ENCODE results near the gene METAP1D. TPM values are rescaled to one million over a fixed set of nuclear protein-coding genes. Genes with fewer than 3 reads are reported as not detected.

Gene METAP1D
- total RNA-seq, 1 experiment from 2014 or later = 5.2 TPM

GRCh38 chr2:172092716-172093415 is 93.1 kb downstream of the METAP1D start:
- DNase-seq = peak; percentile 71
- peaks cover 99% of the 10 kb centered on the region for H3K27me3 ChIP-seq (ENCODE audit: control insufficient read depth, insufficient read depth, low read length)
- H3K36me3 ChIP-seq (replicated peaks; ENCODE audit: control insufficient read depth, insufficient read depth, low read length) = no peaks in the 10 kb centered on the region
- H3K4me3 ChIP-seq (ENCODE audit: insufficient read depth, low read depth, low read length) = no peak overlapping the region

DNA sequence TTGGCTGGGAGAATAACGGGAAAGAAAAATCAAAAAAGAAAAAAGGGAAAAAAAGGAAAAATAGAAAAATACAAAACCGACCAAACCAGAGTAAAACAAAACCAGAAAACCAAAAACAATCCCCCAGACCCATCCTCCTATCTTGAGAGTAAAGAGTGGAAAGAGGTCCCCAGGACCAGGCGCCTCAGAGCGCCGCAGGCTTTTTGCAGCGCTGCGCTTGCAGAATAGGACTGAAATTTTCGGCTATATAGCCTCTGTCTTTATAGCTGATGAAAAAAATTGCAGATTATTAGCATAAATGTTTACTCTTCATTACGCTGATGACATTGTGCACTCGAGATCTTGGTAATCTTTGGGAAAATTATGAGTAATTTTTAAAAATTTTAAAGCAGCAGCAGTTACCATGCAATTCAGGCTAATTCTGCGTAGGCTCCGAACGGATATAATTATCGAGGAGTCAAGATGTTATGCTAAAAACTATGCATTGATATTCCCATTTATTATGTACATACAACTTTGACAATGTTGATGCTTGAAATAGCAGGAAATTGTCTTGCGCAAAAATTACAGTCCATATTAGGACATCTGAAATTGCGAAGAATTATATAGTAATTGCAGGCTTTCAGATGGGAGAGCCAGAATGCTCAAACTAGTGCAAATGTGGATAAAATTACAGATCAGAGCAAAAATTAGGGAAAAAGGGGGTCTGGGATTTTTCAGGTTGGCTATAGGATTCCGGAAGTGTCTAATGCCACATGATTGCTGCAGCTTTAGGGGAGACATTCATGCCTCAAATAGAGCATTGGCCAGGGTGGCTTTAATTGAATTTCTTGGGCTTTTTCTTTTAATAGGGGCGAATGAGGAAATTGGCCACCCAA is 93.9 kb downstream of the METAP1D start:
- DNase-seq = peak; percentile 52
- H3K36me3 ChIP-seq (replicated peaks; ENCODE audit: control insufficient read depth, insufficient read depth, low read length) = no peaks in the 10 kb centered on the region
- H3K27me3 ChIP-seq (ENCODE audit: control insufficient read depth, insufficient read depth, low read length) = peaks cover 99% of the 10 kb centered on the region
- no peak overlapping the region for H3K4me3 ChIP-seq (ENCODE audit: insufficient read depth, low read depth, low read length)

- Histone ChIP-seq H3K4me3 (ENCODE audit: insufficient read depth, low read depth, low read length) (peak overlapping the region; percentile 40), H3K36me3 (replicated peaks; ENCODE audit: control insufficient read depth, insufficient read depth, low read length) (no peaks in the 10 kb centered on the region), H3K27me3 (ENCODE audit: control insufficient read depth, insufficient read depth, low read length) (peaks cover 99% of the 10 kb centered on the region)
- DNase-seq = peak; percentile 87
Observed at GRCh38 chr2:172094294-172095145, 94.8 kb downstream of the METAP1D start.

DNA sequence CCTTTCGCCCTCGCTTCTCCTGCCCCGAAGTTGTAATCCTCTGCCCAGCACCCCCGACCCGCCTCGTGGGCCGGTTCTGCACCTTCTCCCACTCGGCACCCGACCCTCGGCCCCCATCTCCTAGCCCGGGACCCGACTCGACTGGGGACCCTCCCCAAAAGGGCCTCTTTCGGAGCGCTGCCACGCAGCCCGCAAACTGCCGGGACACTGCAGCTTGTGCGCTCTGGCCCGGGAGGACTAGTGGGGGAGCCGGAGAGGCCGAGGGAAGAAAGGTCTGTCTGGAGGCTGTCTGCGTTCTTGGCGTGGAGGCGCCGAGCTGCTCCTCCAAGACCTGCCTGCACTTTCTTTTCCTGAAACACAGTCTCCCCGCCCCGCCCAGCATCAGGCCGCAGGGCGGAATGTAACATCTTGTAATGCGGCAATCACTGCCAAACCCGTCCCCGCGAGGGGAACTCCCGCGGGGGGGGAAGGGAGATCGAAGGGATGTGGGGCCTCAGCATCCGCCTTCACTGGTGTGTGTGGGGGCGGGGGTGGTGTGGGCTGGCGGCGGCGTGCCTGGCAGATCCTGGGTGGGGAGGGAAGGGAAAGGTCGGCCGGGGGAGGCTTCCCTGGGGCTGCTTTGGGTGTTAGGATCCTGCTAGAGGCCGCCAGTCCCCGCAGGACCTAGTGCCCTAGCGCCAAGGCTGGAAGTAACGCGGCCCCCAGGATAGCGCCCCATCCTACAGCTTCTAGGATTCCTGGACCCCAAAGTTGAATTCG is 95.6 kb downstream of the METAP1D start:
- Histone ChIP-seq H3K36me3 (replicated peaks; ENCODE audit: control insufficient read depth, insufficient read depth, low read length) (no peaks in the 10 kb centered on the region), H3K27me3 (ENCODE audit: control insufficient read depth, insufficient read depth, low read length) (peaks cover 99% of the 10 kb centered on the region), H3K4me3 (ENCODE audit: insufficient read depth, low read depth, low read length) (peak overlapping the region; percentile 40)
- DNase-seq = peak; percentile 92

GRCh38 chr2:172095905-172096625 is 96.3 kb downstream of the METAP1D start:
- Histone ChIP-seq H3K27me3 (ENCODE audit: control insufficient read depth, insufficient read depth, low read length) (peaks cover 99% of the 10 kb centered on the region), H3K36me3 (replicated peaks; ENCODE audit: control insufficient read depth, insufficient read depth, low read length) (no peaks in the 10 kb centered on the region), H3K4me3 (ENCODE audit: insufficient read depth, low read depth, low read length) (peak overlapping the region; percentile 19)
- DNase-seq = peak; percentile 85

DNA sequence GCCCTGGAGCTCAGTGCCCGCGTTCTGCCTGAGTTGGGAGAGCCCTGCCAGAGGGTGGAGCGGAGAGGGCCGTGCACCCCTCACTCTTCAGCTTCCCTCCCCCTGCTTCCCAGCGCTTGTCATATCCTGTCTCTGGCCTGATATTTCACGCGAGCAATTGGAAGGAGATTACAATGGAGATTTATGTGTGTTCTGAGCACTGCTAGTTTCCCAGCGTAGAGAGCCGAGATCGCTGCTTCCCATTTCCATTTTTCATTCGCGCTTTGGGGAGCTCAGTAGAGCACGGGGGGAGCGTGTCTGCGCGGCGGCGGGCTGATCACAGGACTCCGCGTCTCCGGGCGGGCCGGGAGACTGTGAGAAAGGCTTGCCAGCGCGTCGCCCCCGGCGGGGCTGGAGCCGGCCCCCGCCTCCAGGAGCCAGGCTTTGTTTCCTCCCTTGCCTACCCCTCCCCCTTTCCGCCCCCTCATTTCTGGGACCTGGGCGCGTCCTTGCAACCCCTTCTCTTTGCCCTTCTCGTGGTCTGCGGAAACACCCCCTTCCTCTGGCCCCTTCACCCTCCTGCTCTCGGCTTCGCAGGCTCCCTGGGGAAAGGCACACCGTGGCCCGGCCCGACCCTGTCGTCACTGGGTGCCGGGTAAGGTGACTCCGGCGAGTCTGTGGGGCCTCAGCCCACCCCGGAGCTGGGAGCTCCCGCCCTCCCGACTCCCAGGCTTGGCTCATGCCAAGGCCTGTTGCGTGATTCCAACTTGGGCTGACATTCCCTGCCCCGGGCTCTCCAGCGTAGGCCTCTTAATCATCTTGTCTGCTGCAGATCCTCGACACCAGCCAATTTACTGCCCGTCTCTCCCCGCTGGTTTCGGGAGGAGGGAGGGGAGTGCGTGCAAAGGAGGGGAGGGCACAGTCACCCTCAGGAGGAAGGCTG is 97.1 kb downstream of the METAP1D start:
- DNase-seq = peak; percentile 82
- Histone ChIP-seq H3K4me3 (ENCODE audit: insufficient read depth, low read depth, low read length) (peak overlapping the region; percentile 19), H3K36me3 (replicated peaks; ENCODE audit: control insufficient read depth, insufficient read depth, low read length) (no peaks in the 10 kb centered on the region), H3K27me3 (ENCODE audit: control insufficient read depth, insufficient read depth, low read length) (peaks cover 99% of the 10 kb centered on the region)

- Histone ChIP-seq H3K27me3 (ENCODE audit: control insufficient read depth, insufficient read depth, low read length) (peaks cover 99% of the 10 kb centered on the region), H3K4me3 (ENCODE audit: insufficient read depth, low read depth, low read length) (no peak overlapping the region), H3K36me3 (replicated peaks; ENCODE audit: control insufficient read depth, insufficient read depth, low read length) (no peaks in the 10 kb centered on the region)
- peak; percentile 66 for DNase-seq
Observed at GRCh38 chr2:172097557-172098131, 97.9 kb downstream of the METAP1D start.

DNA sequence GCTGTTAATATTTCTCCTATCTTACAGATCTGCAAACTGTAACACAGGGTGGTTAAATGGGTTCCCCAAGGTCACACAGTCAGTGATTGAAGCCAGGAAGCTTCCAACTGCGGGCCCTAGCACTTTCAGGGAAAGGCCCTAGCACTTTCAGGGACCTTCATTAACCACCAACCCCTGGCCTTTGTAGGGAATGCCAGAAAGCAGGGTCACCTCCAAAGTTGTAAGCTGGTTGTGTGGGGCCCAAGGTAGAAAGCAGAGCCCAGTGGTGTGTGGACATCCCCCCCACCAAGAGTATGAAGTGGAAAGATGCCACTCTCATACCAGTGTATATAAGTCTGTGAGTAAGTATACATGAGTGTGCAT is 98.5 kb downstream of the METAP1D start:
- DNase-seq = peak; percentile 52
- H3K27me3 ChIP-seq (ENCODE audit: control insufficient read depth, insufficient read depth, low read length) = peaks cover 96% of the 10 kb centered on the region
- no peaks in the 10 kb centered on the region for H3K36me3 ChIP-seq (replicated peaks; ENCODE audit: control insufficient read depth, insufficient read depth, low read length)
- no peak overlapping the region for H3K4me3 ChIP-seq (ENCODE audit: insufficient read depth, low read depth, low read length)

DNA sequence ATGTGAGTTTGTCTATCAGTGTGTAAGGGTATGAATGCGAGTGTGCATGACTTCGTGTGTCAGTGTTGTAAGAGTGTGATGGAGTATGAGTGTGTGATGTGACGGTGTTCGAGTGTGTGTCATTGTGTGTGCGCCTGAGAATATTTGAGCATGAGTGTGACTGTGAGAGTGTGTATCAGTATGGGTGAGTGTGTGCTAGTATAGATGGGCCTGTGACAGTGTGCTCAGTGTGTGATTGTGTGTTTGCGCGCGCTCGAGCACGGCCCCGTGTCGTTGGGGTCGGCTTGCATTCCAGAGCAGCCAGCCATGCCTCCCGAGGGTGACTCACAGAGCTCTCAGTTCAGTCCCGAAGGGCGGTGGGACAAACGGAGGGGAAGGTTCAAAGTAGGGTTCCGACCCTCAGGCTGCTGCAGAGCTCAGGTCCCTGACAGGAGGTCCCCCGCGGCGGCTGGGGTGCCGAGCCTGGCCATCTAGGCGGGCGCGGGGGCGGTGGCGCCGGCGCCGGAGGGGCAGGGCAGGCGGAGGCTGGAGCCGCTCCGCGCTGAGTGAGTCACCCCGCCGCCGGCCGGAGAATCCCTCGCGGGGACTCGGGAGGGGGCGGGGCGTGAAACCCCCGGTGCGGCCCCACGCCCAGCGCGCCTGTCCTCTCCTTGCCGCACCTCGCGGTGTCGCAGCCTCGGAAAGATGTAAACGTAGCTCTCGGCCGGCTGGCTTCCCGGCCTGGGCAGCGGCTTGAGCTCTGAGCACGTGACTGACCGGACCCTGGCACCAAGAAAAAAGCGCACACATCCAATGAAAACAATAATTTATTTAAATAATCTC is 99.1 kb downstream of the METAP1D start:
- peak; percentile 76 for DNase-seq
- Histone ChIP-seq H3K27me3 (ENCODE audit: control insufficient read depth, insufficient read depth, low read length) (peaks cover 96% of the 10 kb centered on the region), H3K36me3 (replicated peaks; ENCODE audit: control insufficient read depth, insufficient read depth, low read length) (no peaks in the 10 kb centered on the region), H3K4me3 (ENCODE audit: insufficient read depth, low read depth, low read length) (peak overlapping the region; percentile 8; the same call in 1 of the 2 replicates)

DNA sequence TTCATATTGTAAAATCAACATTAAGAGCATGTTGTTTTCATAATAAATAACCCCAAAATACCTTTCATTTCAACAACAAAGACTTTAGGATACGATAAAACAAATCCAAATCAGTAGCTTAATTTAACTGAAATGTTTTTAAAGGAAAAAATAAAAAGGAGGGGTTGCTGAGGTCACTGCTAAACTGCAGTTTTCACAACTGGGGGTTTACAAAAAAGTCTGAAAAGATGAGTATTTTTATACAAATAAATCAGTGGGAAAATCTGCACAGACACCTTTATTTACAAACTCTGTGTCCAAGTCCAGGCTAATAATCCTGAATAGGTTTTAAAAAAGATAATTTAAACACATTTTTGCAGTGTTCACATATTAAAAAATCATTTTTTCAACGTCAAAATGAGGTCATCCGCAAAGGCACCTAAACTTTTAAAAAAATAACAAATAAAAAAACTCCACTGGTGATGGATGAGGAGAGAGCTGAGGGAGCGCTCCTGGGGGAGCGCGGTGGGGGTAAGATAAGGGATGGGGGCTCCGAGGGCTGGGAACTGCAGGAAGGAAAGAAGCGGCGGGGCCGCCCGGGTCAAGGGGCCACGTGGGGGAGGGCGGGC is 99.8 kb downstream of the METAP1D start:
- H3K4me3 ChIP-seq (ENCODE audit: insufficient read depth, low read depth, low read length) = no peak overlapping the region
- DNase-seq = no peak
- peaks cover 96% of the 10 kb centered on the region for H3K27me3 ChIP-seq (ENCODE audit: control insufficient read depth, insufficient read depth, low read length)
- H3K36me3 ChIP-seq (replicated peaks; ENCODE audit: control insufficient read depth, insufficient read depth, low read length) = no peaks in the 10 kb centered on the region

DNA sequence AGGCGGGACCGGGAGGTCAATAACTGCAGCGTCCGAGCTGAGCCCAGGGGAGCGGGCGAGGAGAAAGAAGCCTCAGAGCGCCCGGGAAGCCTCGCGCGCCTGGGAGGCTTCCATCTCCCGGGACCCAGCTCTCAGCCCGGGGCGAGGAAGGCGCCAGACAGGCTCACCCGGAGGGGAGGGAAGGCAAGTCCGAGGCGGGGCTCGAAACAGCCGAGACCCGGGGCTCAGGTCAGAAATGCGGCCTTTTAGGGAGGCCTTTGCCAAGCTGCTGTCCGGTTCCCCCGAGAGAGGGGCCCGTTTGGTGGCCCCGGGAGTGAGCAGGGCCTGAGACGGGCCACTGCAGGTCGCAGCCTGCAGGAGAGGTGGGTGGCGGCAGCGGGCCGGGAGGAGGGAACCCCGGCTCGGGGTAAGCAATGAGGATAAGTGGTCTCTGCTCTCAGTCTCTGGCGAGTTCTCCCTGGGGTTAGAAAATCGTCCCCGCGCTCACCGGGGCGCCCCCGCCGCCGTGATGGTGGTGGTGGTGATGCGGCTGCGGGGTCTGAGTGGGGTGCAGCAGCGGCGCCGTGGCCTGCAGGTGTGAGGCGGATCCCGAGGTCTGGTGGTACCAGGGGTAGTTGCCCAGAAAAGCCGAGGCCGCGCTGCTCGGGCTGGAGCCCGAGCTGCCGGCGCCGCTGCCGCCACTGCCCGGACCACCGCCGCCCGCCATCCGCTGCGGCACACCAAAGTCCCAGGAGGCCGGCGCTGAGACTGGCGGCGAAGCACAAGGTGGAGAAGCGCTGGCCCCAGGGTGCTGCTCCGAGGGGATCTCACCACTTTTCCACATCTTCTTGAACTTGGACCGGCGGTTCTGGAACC is 100.6 kb downstream of the METAP1D start:
- H3K4me3 ChIP-seq (ENCODE audit: insufficient read depth, low read depth, low read length) = no peak overlapping the region
- no peaks in the 10 kb centered on the region for H3K36me3 ChIP-seq (replicated peaks; ENCODE audit: control insufficient read depth, insufficient read depth, low read length)
- peak; percentile 78 for DNase-seq
- peaks cover 95% of the 10 kb centered on the region for H3K27me3 ChIP-seq (ENCODE audit: control insufficient read depth, insufficient read depth, low read length)

All from H7 (cell line).